PFSK-1 (cell line): Measurements from ENCODE around the gene PEX1.

Experiments
- FOXP2 ChIP-seq: optimal IDR thresholded peaks from 2 replicates; pipeline ENCODE3; 2011; ENCODE audit warnings: borderline replicate concordance, control low read depth, inconsistent platforms; ENCODE audit not compliant: insufficient read depth; ENCODE audit errors: extremely low read length, extremely low read depth
- POLR2AphosphoS5 ChIP-seq: IDR thresholded peaks from 2 replicates; pipeline ENCODE4 v1.6.1; 2012; ENCODE audit warnings: low read depth, mild to moderate bottlenecking, control low read depth, low read length, moderate library complexity
- SIN3A ChIP-seq: IDR thresholded peaks from 2 replicates; pipeline ENCODE4 v1.6.1; 2012; ENCODE audit warnings: mild to moderate bottlenecking, low read length, moderate library complexity, borderline replicate concordance; ENCODE audit not compliant: insufficient read depth
- TAF1 ChIP-seq: IDR thresholded peaks from 2 replicates; pipeline ENCODE4 v1.6.1; 2012; ENCODE audit warnings: low read length, control low read depth, borderline replicate concordance; ENCODE audit not compliant: insufficient read depth
- TF ChIP-seq, protein P1 (sequence below), 2 experiments: IDR thresholded peaks; 2 replicates each; pipeline versions ENCODE4 v1.6.1 to v1.8.0; 2011 to 2012; ENCODE audit warnings: low read depth in 2 of 2, low read length in 2 of 2, control low read depth in 1 of 2, inconsistent platforms in 1 of 2, mild to moderate bottlenecking in 1 of 2, moderate library complexity in 1 of 2; ENCODE audit not compliant: insufficient read depth in 1 of 2

The PEX1 gene

DNA sequence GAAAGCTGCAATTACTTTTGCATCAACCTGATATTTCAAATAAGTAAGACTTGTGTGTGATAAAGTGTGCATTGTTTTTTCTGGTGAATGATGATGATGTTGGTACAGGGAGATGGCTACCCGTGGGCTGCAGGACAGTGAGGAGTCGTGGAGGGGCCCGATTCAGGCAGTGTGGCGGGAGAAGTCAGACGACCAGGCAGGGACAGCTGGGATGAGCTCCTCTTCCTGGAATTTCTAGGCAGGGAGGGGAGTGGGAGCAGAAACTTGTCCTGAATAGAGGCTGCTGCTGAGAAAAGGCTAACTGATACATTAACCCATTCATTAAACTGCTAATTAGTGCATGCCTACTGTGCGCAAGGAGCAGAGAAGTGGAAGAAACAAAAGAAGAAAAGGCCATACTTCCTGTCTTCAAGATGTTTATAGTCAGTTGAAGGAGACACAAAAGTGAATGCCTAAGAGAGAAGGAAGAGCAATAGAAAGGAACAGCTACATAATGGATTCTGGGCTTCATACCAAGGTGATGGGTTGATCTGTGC, 90.3 kb downstream of the PEX1 start:
- TF ChIP-seq, protein P1, sequence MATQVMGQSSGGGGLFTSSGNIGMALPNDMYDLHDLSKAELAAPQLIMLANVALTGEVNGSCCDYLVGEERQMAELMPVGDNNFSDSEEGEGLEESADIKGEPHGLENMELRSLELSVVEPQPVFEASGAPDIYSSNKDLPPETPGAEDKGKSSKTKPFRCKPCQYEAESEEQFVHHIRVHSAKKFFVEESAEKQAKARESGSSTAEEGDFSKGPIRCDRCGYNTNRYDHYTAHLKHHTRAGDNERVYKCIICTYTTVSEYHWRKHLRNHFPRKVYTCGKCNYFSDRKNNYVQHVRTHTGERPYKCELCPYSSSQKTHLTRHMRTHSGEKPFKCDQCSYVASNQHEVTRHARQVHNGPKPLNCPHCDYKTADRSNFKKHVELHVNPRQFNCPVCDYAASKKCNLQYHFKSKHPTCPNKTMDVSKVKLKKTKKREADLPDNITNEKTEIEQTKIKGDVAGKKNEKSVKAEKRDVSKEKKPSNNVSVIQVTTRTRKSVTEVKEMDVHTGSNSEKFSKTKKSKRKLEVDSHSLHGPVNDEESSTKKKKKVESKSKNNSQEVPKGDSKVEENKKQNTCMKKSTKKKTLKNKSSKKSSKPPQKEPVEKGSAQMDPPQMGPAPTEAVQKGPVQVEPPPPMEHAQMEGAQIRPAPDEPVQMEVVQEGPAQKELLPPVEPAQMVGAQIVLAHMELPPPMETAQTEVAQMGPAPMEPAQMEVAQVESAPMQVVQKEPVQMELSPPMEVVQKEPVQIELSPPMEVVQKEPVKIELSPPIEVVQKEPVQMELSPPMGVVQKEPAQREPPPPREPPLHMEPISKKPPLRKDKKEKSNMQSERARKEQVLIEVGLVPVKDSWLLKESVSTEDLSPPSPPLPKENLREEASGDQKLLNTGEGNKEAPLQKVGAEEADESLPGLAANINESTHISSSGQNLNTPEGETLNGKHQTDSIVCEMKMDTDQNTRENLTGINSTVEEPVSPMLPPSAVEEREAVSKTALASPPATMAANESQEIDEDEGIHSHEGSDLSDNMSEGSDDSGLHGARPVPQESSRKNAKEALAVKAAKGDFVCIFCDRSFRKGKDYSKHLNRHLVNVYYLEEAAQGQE (IDR thresholded peaks at IDR 0.05; ENCODE audit: insufficient read depth in 1 of 2, low read depth in 2 of 2, low read length in 2 of 2) = no peak
- TF ChIP-seq TAF1 (no peak), POLR2AphosphoS5 (no peak), FOXP2 (no peak), SIN3A (no peak)
